ENCODE measurements around the gene ANAPC13.

The ANAPC13 gene

GRCh38 chr3:134482622-134483021 lies 3.2 kb downstream of the ANAPC13 start:
- Histone ChIP-seq H3K9ac (ENCODE audit: low read depth, low read length, poor library complexity, severe bottlenecking) (peak overlapping the region; percentile 98), H3K79me2 (ENCODE audit: insufficient read depth, low read length) (peaks cover 48% of the 10 kb centered on the region), H4K20me1 (ENCODE audit: insufficient read depth, low read length, poor library complexity, severe bottlenecking) (peaks cover 7% of the 10 kb centered on the region), H3K4me2 (ENCODE audit: low read depth, low read length, poor library complexity, severe bottlenecking) (peak overlapping the region; percentile 97), H3K27me3 (ENCODE audit: insufficient read depth, low read length, poor library complexity, severe bottlenecking) (peaks cover 5% of the 10 kb centered on the region), H3K4me1 (ENCODE audit: insufficient read depth, low read length, poor library complexity, severe bottlenecking) (peaks cover 28% of the 10 kb centered on the region), H3K36me3 (ENCODE audit: insufficient read depth, low read length) (peaks cover 40% of the 10 kb centered on the region), H2AFZ (ENCODE audit: low read length) (no peak overlapping the region), H3K9me3 (ENCODE audit: insufficient read depth, low read depth, low read length) (no peaks in the 10 kb centered on the region), H3K4me3 (ENCODE audit: low read length, poor library complexity, severe bottlenecking) (peak overlapping the region; percentile 90), H3F3A (ENCODE audit: low read depth) (no peaks in the 10 kb centered on the region), H3K9me2 (replicated peaks; ENCODE audit: low read depth, low read length) (no peaks in the 10 kb centered on the region)
- TF ChIP-seq EZH2phosphoT487 (IDR thresholded peaks at IDR 0.05; ENCODE audit: borderline replicate concordance): no peak
- TF ChIP-seq CTCF (conservative IDR thresholded peaks at IDR 0.05; ENCODE audit: low read length): no peak

- H4K20me1 ChIP-seq (ENCODE audit: insufficient read depth, low read length, poor library complexity, severe bottlenecking): no peaks in the 10 kb centered on the region
- peaks cover 51% of the 10 kb centered on the region for H3K36me3 ChIP-seq (ENCODE audit: insufficient read depth, low read length)
- H3K4me3 ChIP-seq (ENCODE audit: low read length, poor library complexity, severe bottlenecking): no peak overlapping the region
- H3K9me2 ChIP-seq (replicated peaks; ENCODE audit: low read depth, low read length): no peaks in the 10 kb centered on the region
- peak overlapping the region; percentile 22 for H3K4me2 ChIP-seq (ENCODE audit: low read depth, low read length, poor library complexity, severe bottlenecking)
- peaks cover 21% of the 10 kb centered on the region for H3K4me1 ChIP-seq (ENCODE audit: insufficient read depth, low read length, poor library complexity, severe bottlenecking)
- no peak overlapping the region for H2AFZ ChIP-seq (ENCODE audit: low read length)
- no peak overlapping the region for H3K9ac ChIP-seq (ENCODE audit: low read depth, low read length, poor library complexity, severe bottlenecking)
- peaks cover 34% of the 10 kb centered on the region for H3K79me2 ChIP-seq (ENCODE audit: insufficient read depth, low read length)
- no peaks in the 10 kb centered on the region for H3F3A ChIP-seq (ENCODE audit: low read depth)
- TF ChIP-seq CTCF (conservative IDR thresholded peaks at IDR 0.05; ENCODE audit: low read length) (no peak), EZH2phosphoT487 (IDR thresholded peaks at IDR 0.05; ENCODE audit: borderline replicate concordance) (no peak)
- H3K27me3 ChIP-seq (ENCODE audit: insufficient read depth, low read length, poor library complexity, severe bottlenecking): peaks cover under 1% of the 10 kb centered on the region
- H3K9me3 ChIP-seq (ENCODE audit: insufficient read depth, low read depth, low read length): no peaks in the 10 kb centered on the region
Measured at GRCh38 chr3:134481166-134481565, 4.6 kb downstream of the ANAPC13 start.

GRCh38 chr3:134480546-134480945 lies 5.2 kb downstream of the ANAPC13 start:
- no peak overlapping the region for H3K9ac ChIP-seq (ENCODE audit: low read depth, low read length, poor library complexity, severe bottlenecking)
- peaks cover 51% of the 10 kb centered on the region for H3K36me3 ChIP-seq (ENCODE audit: insufficient read depth, low read length)
- H3K9me3 ChIP-seq (ENCODE audit: insufficient read depth, low read depth, low read length): no peaks in the 10 kb centered on the region
- H3K4me1 ChIP-seq (ENCODE audit: insufficient read depth, low read length, poor library complexity, severe bottlenecking): peaks cover 21% of the 10 kb centered on the region
- no peaks in the 10 kb centered on the region for H3F3A ChIP-seq (ENCODE audit: low read depth)
- H4K20me1 ChIP-seq (ENCODE audit: insufficient read depth, low read length, poor library complexity, severe bottlenecking): no peaks in the 10 kb centered on the region
- peak overlapping the region; percentile 22 for H3K4me2 ChIP-seq (ENCODE audit: low read depth, low read length, poor library complexity, severe bottlenecking)
- H2AFZ ChIP-seq (ENCODE audit: low read length): no peak overlapping the region
- H3K4me3 ChIP-seq (ENCODE audit: low read length, poor library complexity, severe bottlenecking): no peak overlapping the region
- TF ChIP-seq EZH2phosphoT487 (IDR thresholded peaks at IDR 0.05; ENCODE audit: borderline replicate concordance) (no peak), CTCF (conservative IDR thresholded peaks at IDR 0.05; ENCODE audit: low read length) (no peak)
- peaks cover 33% of the 10 kb centered on the region for H3K79me2 ChIP-seq (ENCODE audit: insufficient read depth, low read length)
- H3K9me2 ChIP-seq (replicated peaks; ENCODE audit: low read depth, low read length): no peaks in the 10 kb centered on the region
- H3K27me3 ChIP-seq (ENCODE audit: insufficient read depth, low read length, poor library complexity, severe bottlenecking): no peaks in the 10 kb centered on the region
